Measurements from ENCODE around the gene KCNAB1.
"Not testable (repeated sequence)": the region's sequence is repeated elsewhere in the genome, so short reads cannot be mapped to it uniquely, and the experiment has no call there.

Gene KCNAB1

GRCh38 chr3:156120528-156121251, at the start of gene KCNAB1:
TSS of gene KCNAB1 (plus strand) at chr3:156120578.
- no peak for DNase-seq

- DNase-seq: no peak
Observed at GRCh38 chr3:156071031-156071430, 49.3 kb upstream of the KCNAB1 start.

- DNase-seq: not testable (repeated sequence)
Observed at GRCh38 chr3:156072950-156073657, 47.3 kb upstream of the KCNAB1 start.

GRCh38 chr3:156090126-156090525, 30.3 kb upstream of the KCNAB1 start:
- no peak for DNase-seq

GRCh38 chr3:156093964-156094363, 26.4 kb upstream of the KCNAB1 start:
- DNase-seq: no peak

- DNase-seq: no peak
Observed at GRCh38 chr3:156094391-156094790, 26.0 kb upstream of the KCNAB1 start.

GRCh38 chr3:156095652-156096051, 24.7 kb upstream of the KCNAB1 start:
- DNase-seq: not testable (repeated sequence)

GRCh38 chr3:156098437-156099035, 21.8 kb upstream of the KCNAB1 start:
- no peak for DNase-seq

GRCh38 chr3:156099348-156099747, 21.0 kb upstream of the KCNAB1 start:
- not testable (repeated sequence) for DNase-seq

GRCh38 chr3:156099984-156100383, 20.4 kb upstream of the KCNAB1 start:
- not testable (repeated sequence) for DNase-seq

- DNase-seq: no peak
Observed at GRCh38 chr3:156102267-156102931, 18.0 kb upstream of the KCNAB1 start.

GRCh38 chr3:156106721-156107373, 13.5 kb upstream of the KCNAB1 start:
- DNase-seq: no peak

- no peak for DNase-seq
Observed at GRCh38 chr3:156107504-156107903, 12.9 kb upstream of the KCNAB1 start.

- DNase-seq: no peak
Observed at GRCh38 chr3:156108616-156109015, 11.8 kb upstream of the KCNAB1 start.

- DNase-seq: no peak
Observed at GRCh38 chr3:156109989-156110388, 10.4 kb upstream of the KCNAB1 start.

GRCh38 chr3:156126467-156126866, 6.1 kb downstream of the KCNAB1 start:
- no peak for DNase-seq

- DNase-seq: no peak
Observed at GRCh38 chr3:156131241-156131640, 10.9 kb downstream of the KCNAB1 start.

- no peak for DNase-seq
Observed at GRCh38 chr3:156131799-156132198, 11.4 kb downstream of the KCNAB1 start.

GRCh38 chr3:156132313-156132712, 11.9 kb downstream of the KCNAB1 start:
- DNase-seq: no peak

- no peak for DNase-seq
Observed at GRCh38 chr3:156133076-156133475, 12.7 kb downstream of the KCNAB1 start.

GRCh38 chr3:156135921-156136638, 15.7 kb downstream of the KCNAB1 start:
- DNase-seq: no peak

GRCh38 chr3:156137397-156137796, 17.0 kb downstream of the KCNAB1 start:
- not testable (repeated sequence) for DNase-seq

Measured in right forelimb (tissue), 1 donor.